SK-N-SH (cell line): ENCODE results near the gene PPP3CA. TPM values are rescaled to one million over a fixed set of nuclear protein-coding genes. Genes with fewer than 3 reads are reported as not detected.

Source experiments
- CTCF ChIA-PET: fragments of 300-600, 350-600 bp; formaldehyde crosslinking; extraction: SDS; loops from one replicate; lab custom pipeline; 2021; lab: Yijun Ruan, JAX
- POLR2A ChIA-PET: fragments of 350-600 bp; sonication (Branson Sonifier 250); formaldehyde crosslinking; extraction: SDS; loops from one replicate; lab custom pipeline; 2020; ENCODE audit warnings: antibody characterized with exemption, inconsistent platforms; lab: Yijun Ruan, JAX
- DNase-seq: peaks from one replicate; pipeline ENCODE4 v3.0.0; 2012
- H2AFZ ChIP-seq: fragments of 200-600 bp; sonication (generic); 2 replicates; pipeline ENCODE4 v1.8.1; 2016; ENCODE audit warnings: antibody characterized with exemption, mild to moderate bottlenecking, low read depth
- H3F3A ChIP-seq: fragments of 200-600 bp; sonication (generic); replicated peaks from 2 replicates; pipeline ENCODE3; 2016; ENCODE audit warnings: antibody characterized with exemption, mild to moderate bottlenecking; ENCODE audit not compliant: insufficient read depth
- H3K27ac ChIP-seq, 2 experiments: fragments of 200-500 bp in 1 of 2; fragments of 200-600 bp in 1 of 2; sonication (Bioruptor generic) in 1 of 2; sonication (generic), shearing (Covaris generic) in 1 of 2; 2 replicates each; pipeline versions ENCODE4 v1.5.1 to v1.6.1; 2014 to 2016; ENCODE audit warnings: low read depth in 2 of 2, inconsistent platforms in 1 of 2, low read length in 1 of 2, mild to moderate bottlenecking in 1 of 2, mixed read lengths in 1 of 2
- H3K27me3 ChIP-seq: fragments of 200-600 bp; sonication (generic), shearing (Covaris generic); 2 replicates; pipeline ENCODE4 v1.6.1; 2016; ENCODE audit warnings: mixed run types; ENCODE audit not compliant: insufficient read depth
- H3K36me3 ChIP-seq, 2 experiments: fragments of 200-500 bp in 1 of 2; fragments of 200-600 bp in 1 of 2; sonication (Bioruptor generic) in 1 of 2; sonication (generic) in 1 of 2; replicated peaks in 1 of 2; 2 replicates each; pipeline versions ENCODE3 to v1.5.1; 2014 to 2016; ENCODE audit warnings: low read length in 1 of 2, mild to moderate bottlenecking in 1 of 2; ENCODE audit not compliant: insufficient read depth in 2 of 2, control insufficient read depth in 1 of 2
- H3K4me1 ChIP-seq, 2 experiments: fragments of 200-500 bp in 1 of 2; fragments of 200-600 bp in 1 of 2; sonication (Bioruptor generic) in 1 of 2; sonication (generic), shearing (Covaris generic) in 1 of 2; 2 replicates each; pipeline versions ENCODE4 v1.5.1 to v1.6.1; 2014 to 2016; ENCODE audit warnings: low read depth in 1 of 2, low read length in 1 of 2, mixed run types in 1 of 2; ENCODE audit not compliant: insufficient read depth in 2 of 2, control insufficient read depth in 1 of 2
- H3K4me2 ChIP-seq: fragments of 200-600 bp; sonication (generic), shearing (Covaris generic); 2 replicates; pipeline ENCODE4 v1.6.1; 2017; ENCODE audit warnings: mixed run types
- H3K4me3 ChIP-seq, 2 experiments: fragments of 200-500 bp in 1 of 2; fragments of 200-600 bp in 1 of 2; sonication (Bioruptor generic) in 1 of 2; sonication (generic), shearing (Covaris generic) in 1 of 2; 2 replicates each; pipeline versions ENCODE4 v1.5.1 to v1.8.1; 2014 to 2016; ENCODE audit warnings: low read depth in 2 of 2, inconsistent platforms in 1 of 2, low read length in 1 of 2, mild to moderate bottlenecking in 1 of 2, mixed read lengths in 1 of 2, moderate library complexity in 1 of 2
- H3K79me2 ChIP-seq: fragments of 200-600 bp; sonication (generic); 2 replicates; pipeline ENCODE4 v1.8.1; 2017; ENCODE audit warnings: mild to moderate bottlenecking; ENCODE audit not compliant: insufficient read depth
- H3K9ac ChIP-seq: fragments of 200-600 bp; sonication (generic); 2 replicates; pipeline ENCODE4 v1.6.1; 2017; ENCODE audit warnings: mixed run types
- H3K9me2 ChIP-seq: fragments of 200-600 bp; sonication (generic); 2 replicates; pipeline ENCODE4 v1.6.1; 2017; ENCODE audit warnings: mixed run types
- H3K9me3 ChIP-seq: fragments of 200-600 bp; sonication (generic); 2 replicates; pipeline ENCODE4 v1.6.1; 2017; ENCODE audit warnings: mixed run types, mild to moderate bottlenecking, moderate library complexity
- H4K20me1 ChIP-seq: fragments of 200-600 bp; sonication (generic); 2 replicates; pipeline ENCODE4 v1.6.1; 2017; ENCODE audit warnings: mild to moderate bottlenecking, mixed run types; ENCODE audit not compliant: insufficient read depth
- ELF1 ChIP-seq: IDR thresholded peaks from 2 replicates; pipeline ENCODE4 v1.4.0; 2012
- FOSL2 ChIP-seq: IDR thresholded peaks from 2 replicates; pipeline ENCODE4 v1.4.0; 2012; ENCODE audit warnings: low read depth, mild to moderate bottlenecking, moderate library complexity, borderline replicate concordance
- FOXJ3 ChIP-seq: sonication (generic); formaldehyde crosslinking; IDR thresholded peaks from 2 replicates; pipeline ENCODE4 v1.5.1; 2020; ENCODE audit warnings: mild to moderate bottlenecking, missing genetic modification reagents
- GABPA ChIP-seq: IDR thresholded peaks from 2 replicates; pipeline ENCODE4 v1.4.0; 2012; ENCODE audit warnings: low read depth, mild to moderate bottlenecking
- GATA2 ChIP-seq: sonication (generic); formaldehyde crosslinking; IDR thresholded peaks from 2 replicates; pipeline ENCODE4 v1.5.0; 2020; ENCODE audit warnings: mild to moderate bottlenecking, missing genetic modification reagents
- MEF2A ChIP-seq: IDR thresholded peaks from 2 replicates; pipeline ENCODE4 v1.4.0; 2012; ENCODE audit warnings: low read depth, borderline replicate concordance
- MXI1 ChIP-seq: IDR thresholded peaks from 2 replicates; pipeline ENCODE4 v1.6.1; 2012; ENCODE audit warnings: mild to moderate bottlenecking, low read depth, low read length, improper control_type of control experiment
- NRF1 ChIP-seq: IDR thresholded peaks from 2 replicates; pipeline ENCODE4 v1.6.1; 2012; ENCODE audit warnings: low read depth, mild to moderate bottlenecking, low read length
- POLR2AphosphoS5 ChIP-seq: IDR thresholded peaks from 2 replicates; pipeline ENCODE4 v1.6.1; 2012; ENCODE audit warnings: low read depth, low read length
- RCOR1 ChIP-seq: fragments of 150-350 bp; IDR thresholded peaks from 2 replicates; pipeline ENCODE4 v1.6.1; 2017; ENCODE audit warnings: antibody characterized with exemption, low read length
- RXRA ChIP-seq: IDR thresholded peaks from 2 replicates; pipeline ENCODE4 v1.4.0; 2012; ENCODE audit warnings: low read depth, mild to moderate bottlenecking, borderline replicate concordance
- SIN3A ChIP-seq: IDR thresholded peaks from 2 replicates; pipeline ENCODE4 v1.6.1; 2012; ENCODE audit warnings: low read depth, mild to moderate bottlenecking, low read length, moderate library complexity, borderline replicate concordance
- TCF12 ChIP-seq: IDR thresholded peaks from 2 replicates; pipeline ENCODE4 v1.4.0; 2012
- TEAD4 ChIP-seq: IDR thresholded peaks from 2 replicates; pipeline ENCODE4 v1.4.0; 2012; ENCODE audit warnings: mild to moderate bottlenecking, borderline replicate concordance; ENCODE audit not compliant: insufficient read depth
- WGBS: methylation state at CpG from one replicate; pipeline ENCODE4 v1.1.6; 2017; ENCODE audit warnings: low lambda C conversion rate; 5-methylcytosine and 5-hydroxymethylcytosine counted together
- polyA plus RNA-seq, 3 experiments: library from polyadenylated mRNA; depleted of rRNA; stranded (reverse); fragments of >200 nt; gene quantifications; 2 replicates each; pipeline ENCODE4 v1.2.3, GENCODE V29; 2012
- TF ChIP-seq, protein P1 (sequence below): fragments of 150-350 bp; IDR thresholded peaks from 2 replicates; pipeline ENCODE4 v1.6.1; 2017; ENCODE audit warnings: antibody characterized with exemption, low read length, low read depth, borderline replicate concordance
- TF ChIP-seq, protein P2 (sequence below): fragments of 150-350 bp; IDR thresholded peaks from 2 replicates; pipeline ENCODE4 v1.6.1; 2016; ENCODE audit warnings: mild to moderate bottlenecking, low read depth, low read length
- TF ChIP-seq, protein P3 (sequence below): IDR thresholded peaks from 2 replicates; pipeline ENCODE4 v1.6.1; 2012; ENCODE audit warnings: mild to moderate bottlenecking, low read depth, low read length, moderate library complexity
- TF ChIP-seq, protein P4 (sequence below): IDR thresholded peaks from 2 replicates; pipeline ENCODE4; 2012

Gene PPP3CA
- polyA plus RNA-seq, 1 of the 3 experiments (the other 2 are of a cell fraction) = 10.7 TPM

DNA sequence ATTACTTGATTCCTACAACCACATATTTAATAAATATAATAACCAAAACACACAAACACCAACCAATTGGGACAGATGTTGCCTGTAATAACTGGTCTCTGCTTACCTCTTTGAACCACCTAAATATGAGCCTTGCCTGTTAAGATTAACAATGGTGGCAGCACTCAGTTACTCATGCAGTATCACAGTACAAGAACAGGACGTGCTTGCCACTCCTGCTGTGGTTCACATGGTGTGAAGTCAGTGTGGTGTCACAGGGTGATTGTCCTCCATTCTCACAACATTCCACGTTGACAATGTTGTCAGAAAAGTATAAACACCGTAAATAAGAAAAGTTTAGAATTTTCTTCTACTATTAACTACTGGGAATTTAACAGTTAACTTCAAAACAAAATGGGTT is 365.0 kb downstream of the PPP3CA start:
- Histone ChIP-seq H3K36me3 (no peaks in the 10 kb centered on the region), H3K9me3 (no peaks in the 10 kb centered on the region), H3K9ac (no peak overlapping the region), H3K4me3 (no peak overlapping the region), H3K79me2 (no peaks in the 10 kb centered on the region), H3K9me2 (no peaks in the 10 kb centered on the region), H4K20me1 (no peaks in the 10 kb centered on the region), H3K27me3 (no peaks in the 10 kb centered on the region), H2AFZ (no peak overlapping the region), H3K4me1 (peaks cover 0 to 8% of the 10 kb centered on the region in 2 experiments; a peak in 3 of 4 replicates), H3K4me2 (no peak overlapping the region), H3F3A (peaks cover 17% of the 10 kb centered on the region), H3K27ac (no peak overlapping the region)
- 85% methylated on average over 3 of the region's 3 CpGs for WGBS
- DNase-seq = no peak
- no peak for TF ChIP-seq ELF1
- TF ChIP-seq TEAD4 = no peak
- no peak for TF ChIP-seq RXRA
- no peak for TF ChIP-seq GABPA
- TF ChIP-seq, protein P1, sequence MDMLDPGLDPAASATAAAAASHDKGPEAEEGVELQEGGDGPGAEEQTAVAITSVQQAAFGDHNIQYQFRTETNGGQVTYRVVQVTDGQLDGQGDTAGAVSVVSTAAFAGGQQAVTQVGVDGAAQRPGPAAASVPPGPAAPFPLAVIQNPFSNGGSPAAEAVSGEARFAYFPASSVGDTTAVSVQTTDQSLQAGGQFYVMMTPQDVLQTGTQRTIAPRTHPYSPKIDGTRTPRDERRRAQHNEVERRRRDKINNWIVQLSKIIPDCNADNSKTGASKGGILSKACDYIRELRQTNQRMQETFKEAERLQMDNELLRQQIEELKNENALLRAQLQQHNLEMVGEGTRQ = no peak
- no peak for TF ChIP-seq RCOR1
- TF ChIP-seq POLR2AphosphoS5 = no peak
- no peak for TF ChIP-seq SIN3A
- no peak for TF ChIP-seq TCF12
- no peak for TF ChIP-seq FOSL2
- TF ChIP-seq, protein P2, sequence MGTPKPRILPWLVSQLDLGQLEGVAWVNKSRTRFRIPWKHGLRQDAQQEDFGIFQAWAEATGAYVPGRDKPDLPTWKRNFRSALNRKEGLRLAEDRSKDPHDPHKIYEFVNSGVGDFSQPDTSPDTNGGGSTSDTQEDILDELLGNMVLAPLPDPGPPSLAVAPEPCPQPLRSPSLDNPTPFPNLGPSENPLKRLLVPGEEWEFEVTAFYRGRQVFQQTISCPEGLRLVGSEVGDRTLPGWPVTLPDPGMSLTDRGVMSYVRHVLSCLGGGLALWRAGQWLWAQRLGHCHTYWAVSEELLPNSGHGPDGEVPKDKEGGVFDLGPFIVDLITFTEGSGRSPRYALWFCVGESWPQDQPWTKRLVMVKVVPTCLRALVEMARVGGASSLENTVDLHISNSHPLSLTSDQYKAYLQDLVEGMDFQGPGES = no peak
- CTCF ChIA-PET = no interaction called here
- POLR2A ChIA-PET = no interaction called here

DNA sequence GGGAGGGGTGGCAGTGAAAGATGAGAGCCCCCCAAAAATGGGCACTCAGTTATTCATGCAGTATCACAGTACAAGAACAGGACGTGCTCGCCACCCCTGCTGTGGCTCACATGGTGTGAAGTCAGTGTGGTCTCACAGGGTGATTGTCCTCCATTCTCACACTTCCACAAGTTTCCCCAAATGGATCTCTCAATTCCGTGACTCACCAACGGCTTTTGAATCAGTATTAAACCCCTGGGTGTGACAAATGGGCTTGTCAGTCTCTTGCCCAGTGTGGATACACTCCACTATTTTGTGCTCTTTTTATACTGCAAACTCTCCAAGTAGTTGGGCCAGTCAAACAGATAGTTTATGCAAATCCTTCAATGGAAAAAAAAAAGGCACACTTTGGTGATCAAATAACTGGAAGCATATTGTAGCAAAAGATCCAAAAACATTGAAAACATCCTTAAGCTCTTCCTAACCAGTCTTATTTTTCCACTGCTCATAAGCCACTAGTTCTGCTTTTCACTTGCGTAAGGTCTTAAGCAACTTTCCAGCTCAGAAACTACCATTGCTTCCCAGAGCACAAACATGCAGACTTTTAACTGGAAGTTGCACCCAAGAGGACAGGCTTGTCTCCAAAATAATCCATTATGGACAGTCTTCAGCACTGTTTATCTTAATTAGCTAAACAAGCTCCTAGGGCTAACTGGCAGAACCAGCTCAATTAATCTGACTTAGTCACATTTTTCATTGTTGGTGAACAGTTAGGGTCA is 365.7 kb downstream of the PPP3CA start:
- no peak overlapping the region for H3K4me3 ChIP-seq
- no peaks in the 10 kb centered on the region for H3K9me2 ChIP-seq
- no peaks in the 10 kb centered on the region for H3K27me3 ChIP-seq
- H3K9ac ChIP-seq = no peak overlapping the region
- H3K36me3 ChIP-seq = no peaks in the 10 kb centered on the region
- H3K27ac ChIP-seq = no peak overlapping the region
- DNase-seq = no peak
- 85% methylated on average over 4 of the region's 5 CpGs for WGBS
- POLR2A ChIA-PET = no interaction called here
- H3K4me1 ChIP-seq = peaks cover 3 to 8% of the 10 kb centered on the region in 2 experiments; a peak in 3 of 4 replicates
- no peaks in the 10 kb centered on the region for H3K79me2 ChIP-seq
- H3F3A ChIP-seq = peaks cover 17% of the 10 kb centered on the region
- TF ChIP-seq TEAD4 (no peak), NRF1 (no peak), GATA2 (CRISPR knock-in tag) (no peak), FOXJ3 (CRISPR knock-in tag) (no peak), TCF12 (no peak), MXI1 (no peak), MEF2A (no peak)
- TF ChIP-seq, protein P3, sequence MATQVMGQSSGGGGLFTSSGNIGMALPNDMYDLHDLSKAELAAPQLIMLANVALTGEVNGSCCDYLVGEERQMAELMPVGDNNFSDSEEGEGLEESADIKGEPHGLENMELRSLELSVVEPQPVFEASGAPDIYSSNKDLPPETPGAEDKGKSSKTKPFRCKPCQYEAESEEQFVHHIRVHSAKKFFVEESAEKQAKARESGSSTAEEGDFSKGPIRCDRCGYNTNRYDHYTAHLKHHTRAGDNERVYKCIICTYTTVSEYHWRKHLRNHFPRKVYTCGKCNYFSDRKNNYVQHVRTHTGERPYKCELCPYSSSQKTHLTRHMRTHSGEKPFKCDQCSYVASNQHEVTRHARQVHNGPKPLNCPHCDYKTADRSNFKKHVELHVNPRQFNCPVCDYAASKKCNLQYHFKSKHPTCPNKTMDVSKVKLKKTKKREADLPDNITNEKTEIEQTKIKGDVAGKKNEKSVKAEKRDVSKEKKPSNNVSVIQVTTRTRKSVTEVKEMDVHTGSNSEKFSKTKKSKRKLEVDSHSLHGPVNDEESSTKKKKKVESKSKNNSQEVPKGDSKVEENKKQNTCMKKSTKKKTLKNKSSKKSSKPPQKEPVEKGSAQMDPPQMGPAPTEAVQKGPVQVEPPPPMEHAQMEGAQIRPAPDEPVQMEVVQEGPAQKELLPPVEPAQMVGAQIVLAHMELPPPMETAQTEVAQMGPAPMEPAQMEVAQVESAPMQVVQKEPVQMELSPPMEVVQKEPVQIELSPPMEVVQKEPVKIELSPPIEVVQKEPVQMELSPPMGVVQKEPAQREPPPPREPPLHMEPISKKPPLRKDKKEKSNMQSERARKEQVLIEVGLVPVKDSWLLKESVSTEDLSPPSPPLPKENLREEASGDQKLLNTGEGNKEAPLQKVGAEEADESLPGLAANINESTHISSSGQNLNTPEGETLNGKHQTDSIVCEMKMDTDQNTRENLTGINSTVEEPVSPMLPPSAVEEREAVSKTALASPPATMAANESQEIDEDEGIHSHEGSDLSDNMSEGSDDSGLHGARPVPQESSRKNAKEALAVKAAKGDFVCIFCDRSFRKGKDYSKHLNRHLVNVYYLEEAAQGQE = no peak
- TF ChIP-seq, protein P4, sequence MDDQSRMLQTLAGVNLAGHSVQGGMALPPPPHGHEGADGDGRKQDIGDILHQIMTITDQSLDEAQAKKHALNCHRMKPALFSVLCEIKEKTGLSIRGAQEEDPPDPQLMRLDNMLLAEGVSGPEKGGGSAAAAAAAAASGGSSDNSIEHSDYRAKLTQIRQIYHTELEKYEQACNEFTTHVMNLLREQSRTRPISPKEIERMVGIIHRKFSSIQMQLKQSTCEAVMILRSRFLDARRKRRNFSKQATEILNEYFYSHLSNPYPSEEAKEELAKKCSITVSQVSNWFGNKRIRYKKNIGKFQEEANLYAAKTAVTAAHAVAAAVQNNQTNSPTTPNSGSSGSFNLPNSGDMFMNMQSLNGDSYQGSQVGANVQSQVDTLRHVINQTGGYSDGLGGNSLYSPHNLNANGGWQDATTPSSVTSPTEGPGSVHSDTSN = no peak
- TF ChIP-seq, all 33 proteins: peak for 0
- H2AFZ ChIP-seq = no peak overlapping the region
- no peak overlapping the region for H3K4me2 ChIP-seq
- CTCF ChIA-PET = no interaction called here
- H3K9me3 ChIP-seq = no peaks in the 10 kb centered on the region
- H4K20me1 ChIP-seq = no peaks in the 10 kb centered on the region
